HCT116 (cell line): ENCODE data around the gene CCT8. TPM values are rescaled to one million over a fixed set of nuclear protein-coding genes. Genes with fewer than 3 reads are reported as not detected.

ENCODE experiments used
- ATAC-seq: fragments of 200-7000 bp; cut with Tn5 transposase; 2 replicates; pipeline ENCODE4 v1.9.1; 2020; ENCODE audit warnings: mild to moderate bottlenecking, moderate library complexity
- BruUV-seq: library from RNA; stranded (reverse); fragments of 400-500 nt; replicated peaks from 2 replicates; lab custom pipeline; 2021; lab: Mats Ljungman, UMichigan
- CTCF ChIA-PET: fragments of 300-600 bp; sonication (Branson Sonifier 250); formaldehyde crosslinking; loops from one replicate; lab custom pipeline; 2021; ENCODE audit warnings: antibody characterized with exemption; lab: Charles Lee
- POLR2A ChIA-PET: fragments of 300-600, 350-600 bp; sonication (Branson Sonifier 250); formaldehyde crosslinking; loops from one replicate; lab custom pipeline; 2021; ENCODE audit warnings: antibody characterized with exemption; lab: Charles Lee
- RAD21 ChIA-PET, 2 experiments: fragments of 300-600 bp; sonication (Branson Sonifier 250); formaldehyde crosslinking; loops; one replicate each; lab custom pipeline; 2023; ENCODE audit warnings: low total read pairs in 2 of 2; ENCODE audit not compliant: uncharacterized antibody in 2 of 2, unreplicated experiment in 2 of 2, low non-redundant PET in 1 of 2; lab: Charles Lee
- DNase-seq: peaks from one replicate; pipeline ENCODE4 v3.0.0-alpha.2; 2010; ENCODE audit warnings: low read depth, low spot score
- H2AFZ ChIP-seq: fragments of 200-600 bp; shearing (Covaris generic), sonication (generic); 2 replicates; pipeline ENCODE4 v1.6.1; 2017; ENCODE audit warnings: low read depth, mixed run types, mixed read lengths, antibody characterized with exemption, low read length; ENCODE audit not compliant: poor library complexity, severe bottlenecking
- H3K27ac ChIP-seq: 2 replicates; pipeline ENCODE4 v1.5.1; 2012; ENCODE audit warnings: low read depth, low read length
- H3K27me3 ChIP-seq: fragments of 200-600 bp; sonication (generic); 2 replicates; pipeline ENCODE4 v1.6.1; 2016; ENCODE audit warnings: mixed run types, low read length, mixed read lengths; ENCODE audit not compliant: insufficient read depth
- H3K36me3 ChIP-seq, 2 experiments: fragments of 200-500 bp in 1 of 2; fragments of 200-600 bp in 1 of 2; sonication (Bioruptor generic) in 1 of 2; sonication (generic) in 1 of 2; 2 replicates each; pipeline versions ENCODE4 v1.5.1 to v1.6.1; 2014 to 2016; ENCODE audit warnings: low read length in 2 of 2, inconsistent platforms in 1 of 2, mixed read lengths in 1 of 2, mixed run types in 1 of 2; ENCODE audit not compliant: insufficient read depth in 2 of 2, control insufficient read depth in 1 of 2
- H3K4me1 ChIP-seq, 2 experiments: fragments of 200-600 bp in 1 of 2; sonication (generic) in 1 of 2; 2 replicates each; pipeline versions ENCODE4 v1.5.1 to v1.6.1; 2012 to 2017; ENCODE audit warnings: low read length in 2 of 2, inconsistent platforms in 1 of 2, mild to moderate bottlenecking in 1 of 2, mixed read lengths in 1 of 2, mixed run types in 1 of 2, moderate library complexity in 1 of 2; ENCODE audit not compliant: insufficient read depth in 2 of 2, control insufficient read depth in 1 of 2
- H3K4me2 ChIP-seq: fragments of 200-600 bp; sonication (generic); 2 replicates; pipeline ENCODE4 v1.6.1; 2017; ENCODE audit warnings: mixed run types, low read length, mixed read lengths
- H3K4me3 ChIP-seq, 2 experiments: fragments of 200-600 bp in 1 of 2; sonication (generic) in 1 of 2; replicated peaks in 1 of 2; 2 replicates each; pipeline ENCODE4 v1.5.1; 2011 to 2016; ENCODE audit warnings: low read length in 2 of 2, control low read depth in 1 of 2, low read depth in 1 of 2, mild to moderate bottlenecking in 1 of 2, mixed read lengths in 1 of 2, mixed run types in 1 of 2
- H3K79me2 ChIP-seq: fragments of 200-600 bp; sonication (generic); 2 replicates; pipeline ENCODE4 v1.6.1; 2017; ENCODE audit warnings: mild to moderate bottlenecking, mixed run types, low read length, moderate library complexity, mixed read lengths; ENCODE audit not compliant: insufficient read depth
- H3K9ac ChIP-seq: fragments of 200-600 bp; sonication (generic); 2 replicates; pipeline ENCODE4 v1.6.1; 2016; ENCODE audit warnings: low read length, mixed read lengths
- H3K9me2 ChIP-seq: fragments of 200-600 bp; sonication (generic), shearing (Covaris generic); 2 replicates; pipeline ENCODE4 v1.6.1; 2017; ENCODE audit warnings: mixed run types, mild to moderate bottlenecking, moderate library complexity; ENCODE audit not compliant: insufficient read depth
- H3K9me3 ChIP-seq, 2 experiments: fragments of 200-500 bp in 1 of 2; fragments of 200-600 bp in 1 of 2; sonication (Bioruptor generic) in 1 of 2; sonication (generic) in 1 of 2; 2 replicates each; pipeline ENCODE4 v1.6.1; 2014 to 2017; ENCODE audit warnings: low read length in 2 of 2, mixed read lengths in 2 of 2, inconsistent platforms in 1 of 2, low read depth in 1 of 2, mild to moderate bottlenecking in 1 of 2, mixed run types in 1 of 2, moderate library complexity in 1 of 2; ENCODE audit not compliant: control insufficient read depth in 1 of 2, insufficient read depth in 1 of 2
- H4K20me1 ChIP-seq: fragments of 200-600 bp; sonication (generic), shearing (Covaris generic); 2 replicates; pipeline ENCODE4 v1.6.1; 2017; ENCODE audit warnings: mixed run types, mild to moderate bottlenecking, moderate library complexity; ENCODE audit not compliant: insufficient read depth
- CTCF ChIP-seq, 3 experiments: fragments of 200-600 bp in 1 of 3; sonication (generic) in 1 of 3; IDR thresholded peaks in 2 of 3; conservative IDR thresholded peaks in 1 of 3; 2 replicates each; pipeline ENCODE4 v1.5.1; 2012 to 2017; ENCODE audit warnings: low read depth in 2 of 3, low read length in 2 of 3, antibody characterized with exemption in 1 of 3, borderline replicate concordance in 1 of 3, control low read depth in 1 of 3, mild to moderate bottlenecking in 1 of 3, mixed read lengths in 1 of 3, mixed run types in 1 of 3, moderate library complexity in 1 of 3; ENCODE audit not compliant: insufficient read depth in 1 of 3
- EZH2 ChIP-seq: fragments of 200-600 bp; sonication (generic); IDR thresholded peaks from 2 replicates; pipeline ENCODE4 v1.6.1; 2017; ENCODE audit warnings: antibody characterized with exemption, mixed run types
- EZH2phosphoT487 ChIP-seq: fragments of 200-600 bp; IDR thresholded peaks from 2 replicates; pipeline ENCODE4 v1.6.1; 2018; ENCODE audit warnings: antibody characterized with exemption, borderline replicate concordance
- MAX ChIP-seq: IDR thresholded peaks from 2 replicates; pipeline ENCODE4 v1.6.1; 2012
- POLR2A ChIP-seq: IDR thresholded peaks from 2 replicates; pipeline ENCODE4 v1.7.0; 2011; ENCODE audit warnings: borderline replicate concordance; ENCODE audit not compliant: insufficient read depth, insufficient read length; ENCODE audit errors: extremely low read depth
- SIN3A ChIP-seq: IDR thresholded peaks from 2 replicates; pipeline ENCODE4 v1.6.1; 2012; ENCODE audit warnings: low read depth
- SRF ChIP-seq: IDR thresholded peaks from 2 replicates; pipeline ENCODE4 v1.6.1; 2012; ENCODE audit warnings: low read depth
- ZFX ChIP-seq: fragments of 450-650 bp; IDR thresholded peaks from 2 replicates; pipeline ENCODE4 v1.6.1; 2017
- intact Hi-C: fragments of 100-400 bp; cut with micrococcal nuclease; formaldehyde crosslinking; loops from 2 replicates; pipeline ENCODE4 v1.10.0; 2022
- total RNA-seq: library from RNA; stranded (reverse); gene quantifications from one replicate; pipeline ENCODE4 v1.2.1, GENCODE V29; 2021; ENCODE audit not compliant: unreplicated experiment

CCT8 gene
- total RNA-seq, 1 experiment from 2014 or later: 355 TPM

GRCh38 chr21:29064850-29065481 lies 8.5 kb downstream of the CCT8 start:
- H3K27me3 ChIP-seq: no peaks in the 10 kb centered on the region
- CTCF ChIA-PET: no interaction called here
- no peak overlapping the region for H3K4me2 ChIP-seq
- intact Hi-C loops: no loop called here
- H3K4me1 ChIP-seq: no peaks in the 10 kb centered on the region
- H3K4me3 ChIP-seq: no peak overlapping the region
- no peak for ATAC-seq
- BruUV-seq: no TSS peak
- no peaks in the 10 kb centered on the region for H3K9me3 ChIP-seq
- H3K27ac ChIP-seq: no peak overlapping the region
- TF ChIP-seq CTCF (IDR thresholded peaks at IDR 0.05 in 2 of 3, conservative IDR thresholded peaks at IDR 0.05 in 1 of 3; ENCODE audit: borderline replicate concordance in 1 of 3, insufficient read depth in 1 of 3, low read depth in 2 of 3, low read length in 2 of 3) (no peak), EZH2 (no peak), SIN3A (no peak), SRF (no peak), MAX (no peak), EZH2phosphoT487 (no peak), ZFX (no peak), POLR2A (no peak)
- peaks cover 85% of the 10 kb centered on the region for H3K79me2 ChIP-seq
- RAD21 ChIA-PET: no interaction called here
- no peak overlapping the region for H2AFZ ChIP-seq
- H3K9ac ChIP-seq: no peak overlapping the region
- POLR2A ChIA-PET: no interaction called here
- no peak for DNase-seq
- H3K9me2 ChIP-seq: no peaks in the 10 kb centered on the region
- H3K36me3 ChIP-seq: peaks cover 82 to 85% of the 10 kb centered on the region in 2 experiments
- H4K20me1 ChIP-seq: peaks cover 19% of the 10 kb centered on the region; the same call in 1 of the 2 replicates
